ENCODE measurements around the gene PHOX2B. TPM values are rescaled to one million over a fixed set of nuclear protein-coding genes. Genes with fewer than 3 reads are reported as not detected.
"Not testable (repeated sequence)": the region's sequence is repeated elsewhere in the genome, so short reads cannot be mapped to it uniquely, and the experiment has no call there.

The PHOX2B gene
- total RNA-seq, 1 donor from 2014 or later = not detected

GRCh38 chr4:41712425-41712824 lies 36.1 kb downstream of the PHOX2B start:
- TF ChIP-seq CTCF (IDR thresholded peaks at IDR 0.05; ENCODE audit: insufficient read depth, low read length, poor library complexity, severe bottlenecking) = no peak
- no peak for DNase-seq (ENCODE audit: low read depth)
- no peaks in the 10 kb centered on the region for H3K36me3 ChIP-seq (ENCODE audit: control insufficient read depth, insufficient read depth, low read length)
- H3K27me3 ChIP-seq (ENCODE audit: control insufficient read depth, insufficient read depth, low read length) = no peaks in the 10 kb centered on the region
- H3K4me3 ChIP-seq (ENCODE audit: low read depth, low read length) = no peak overlapping the region

DNA sequence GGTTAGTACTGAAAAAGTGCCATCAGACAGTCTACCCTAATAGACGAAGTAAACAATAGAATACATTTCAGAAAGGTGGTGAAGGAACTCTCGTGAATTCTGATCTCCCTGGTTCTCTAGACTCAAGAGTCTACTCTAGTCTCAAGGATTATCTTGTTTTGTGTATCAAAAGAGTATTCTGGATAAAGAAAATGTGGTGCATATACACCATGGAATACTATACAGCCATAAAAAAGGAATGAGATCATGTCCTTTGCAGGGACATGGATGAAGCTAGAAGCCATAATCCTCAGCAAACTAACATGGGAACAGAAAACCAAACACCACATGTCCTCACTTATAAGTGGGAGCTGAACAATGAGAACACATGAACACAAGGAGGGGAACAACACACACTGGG lies 36.9 kb downstream of the PHOX2B start:
- H3K36me3 ChIP-seq (ENCODE audit: control insufficient read depth, insufficient read depth, low read length); DNase-seq (ENCODE audit: low read depth); H3K4me3 ChIP-seq (ENCODE audit: low read depth, low read length); H3K27me3 ChIP-seq (ENCODE audit: control insufficient read depth, insufficient read depth, low read length): not testable (repeated sequence)

DNA sequence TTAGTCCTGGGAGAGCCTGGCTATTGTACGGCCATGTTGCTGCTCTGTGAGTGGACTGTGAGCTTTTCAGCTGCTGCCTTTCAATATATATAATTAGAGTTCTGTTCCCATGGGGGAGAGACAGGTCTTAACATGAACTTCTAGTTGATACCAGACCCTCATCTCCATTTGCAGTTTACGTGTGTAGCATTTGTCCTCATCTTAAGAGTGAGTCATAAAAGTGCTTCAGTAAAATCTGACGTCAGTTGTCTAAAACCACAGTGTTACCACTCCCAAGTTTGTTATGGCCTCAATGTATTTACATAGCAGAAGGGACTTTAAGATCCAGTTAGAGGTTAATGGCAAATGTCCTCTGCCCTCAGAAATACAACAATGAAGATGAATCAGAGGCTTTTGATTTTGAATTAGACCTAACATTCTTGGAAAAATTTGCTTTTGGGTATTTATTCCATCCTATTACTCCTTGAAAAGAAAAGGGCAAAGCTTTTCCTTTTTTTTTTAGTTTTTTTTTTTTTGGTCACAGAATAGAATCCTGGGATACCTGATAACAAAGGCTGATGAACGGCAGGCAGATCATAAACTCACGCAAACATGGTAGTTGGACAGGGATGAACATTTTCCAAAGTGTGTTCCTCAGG lies 38.6 kb downstream of the PHOX2B start:
- H3K36me3 ChIP-seq (ENCODE audit: control insufficient read depth, insufficient read depth, low read length) = no peaks in the 10 kb centered on the region
- no peak overlapping the region for H3K4me3 ChIP-seq (ENCODE audit: low read depth, low read length)
- peak; percentile 37 for DNase-seq (ENCODE audit: low read depth)
- TF ChIP-seq CTCF (IDR thresholded peaks at IDR 0.05; ENCODE audit: insufficient read depth, low read length, poor library complexity, severe bottlenecking) = no peak
- no peaks in the 10 kb centered on the region for H3K27me3 ChIP-seq (ENCODE audit: control insufficient read depth, insufficient read depth, low read length)

- H3K4me3 ChIP-seq (ENCODE audit: low read depth, low read length) = no peak overlapping the region
- H3K36me3 ChIP-seq (ENCODE audit: control insufficient read depth, insufficient read depth, low read length) = no peaks in the 10 kb centered on the region
- DNase-seq (ENCODE audit: low read depth) = no peak
- H3K27me3 ChIP-seq (ENCODE audit: control insufficient read depth, insufficient read depth, low read length) = no peaks in the 10 kb centered on the region
- TF ChIP-seq CTCF (IDR thresholded peaks at IDR 0.05; ENCODE audit: insufficient read depth, low read length, poor library complexity, severe bottlenecking) = no peak
Observed at GRCh38 chr4:41703785-41704184, 44.7 kb downstream of the PHOX2B start.

GRCh38 chr4:41702770-41703169 lies 45.8 kb downstream of the PHOX2B start:
- Histone ChIP-seq H3K36me3 (ENCODE audit: control insufficient read depth, insufficient read depth, low read length) (no peaks in the 10 kb centered on the region), H3K27me3 (ENCODE audit: control insufficient read depth, insufficient read depth, low read length) (no peaks in the 10 kb centered on the region), H3K4me3 (ENCODE audit: low read depth, low read length) (no peak overlapping the region)
- no peak for DNase-seq (ENCODE audit: low read depth)
- TF ChIP-seq CTCF (IDR thresholded peaks at IDR 0.05; ENCODE audit: insufficient read depth, low read length, poor library complexity, severe bottlenecking) = no peak

- TF ChIP-seq CTCF (IDR thresholded peaks at IDR 0.05; ENCODE audit: insufficient read depth, low read length, poor library complexity, severe bottlenecking) = no peak
- no peak overlapping the region for H3K4me3 ChIP-seq (ENCODE audit: low read depth, low read length)
- no peaks in the 10 kb centered on the region for H3K27me3 ChIP-seq (ENCODE audit: control insufficient read depth, insufficient read depth, low read length)
- DNase-seq (ENCODE audit: low read depth) = no peak
- H3K36me3 ChIP-seq (ENCODE audit: control insufficient read depth, insufficient read depth, low read length) = no peaks in the 10 kb centered on the region
Observed at GRCh38 chr4:41701983-41702382, 46.5 kb downstream of the PHOX2B start.
